Umbilical cord (tissue), 2 donors: ENCODE measurements around the gene PYHIN1. TPM values are rescaled to one million over a fixed set of nuclear protein-coding genes. Genes with fewer than 3 reads are reported as not detected.

ENCODE experiments used
- DNase-seq: peaks from one replicate; pipeline ENCODE4 v3.0.0-alpha.2; 2015; ENCODE audit warnings: low spot score
- total RNA-seq: library from RNA; depleted of rRNA; stranded (reverse); fragments of >200 nt; gene quantifications from one replicate; pipeline ENCODE4 v1.2.3, GENCODE V29; 2014; ENCODE audit warnings: low replicate concordance; ENCODE audit not compliant: insufficient read depth

Gene PYHIN1
- total RNA-seq, 1 donor from 2014 or later, result 5.8 TPM

GRCh38 chr1:159014003-159014571 is 82.7 kb downstream of the PYHIN1 start:
- no peak for DNase-seq

DNA sequence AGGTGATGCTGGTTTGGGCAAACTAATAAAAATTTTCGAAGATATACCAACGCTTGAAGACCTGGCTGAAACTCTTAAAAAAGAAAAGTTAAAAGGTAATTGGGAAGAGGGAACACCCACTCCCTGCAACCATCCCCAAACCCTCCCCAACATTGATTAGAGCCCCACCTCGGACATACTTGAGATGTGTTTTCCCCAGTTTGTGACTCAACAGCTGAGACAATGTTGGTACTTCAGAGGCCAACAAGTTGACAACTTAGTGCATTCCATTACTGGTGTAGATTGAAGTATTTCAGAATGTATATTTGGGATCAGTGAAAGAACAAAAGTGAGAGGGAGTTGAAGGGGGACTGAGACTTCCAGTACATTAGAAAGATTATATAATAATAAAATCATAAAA is 83.5 kb downstream of the PYHIN1 start:
- DNase-seq, result no peak

DNA sequence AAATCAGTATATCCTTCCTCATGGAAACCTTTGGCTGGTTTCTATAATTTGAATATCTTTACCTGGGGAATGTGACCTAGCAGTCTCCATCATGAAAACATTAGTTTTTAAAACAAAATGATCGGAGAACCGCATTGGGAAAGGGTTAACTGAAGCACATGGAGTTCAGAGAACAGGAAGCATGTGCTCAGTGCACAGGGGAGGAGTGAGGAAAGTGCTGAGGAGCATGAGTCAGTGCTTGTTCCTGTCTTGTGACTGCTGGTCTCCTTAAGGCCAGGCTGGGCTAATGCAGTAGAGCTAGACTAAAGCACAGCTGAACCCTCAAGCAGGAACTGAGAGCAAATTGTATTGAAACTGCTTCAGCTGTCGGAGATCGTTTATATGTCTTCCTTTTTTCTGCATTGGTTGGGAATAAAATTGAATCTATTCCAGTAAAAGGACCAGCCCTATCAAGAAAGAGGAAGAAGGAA is 84.1 kb downstream of the PYHIN1 start:
- peak; percentile 55 for DNase-seq

DNA sequence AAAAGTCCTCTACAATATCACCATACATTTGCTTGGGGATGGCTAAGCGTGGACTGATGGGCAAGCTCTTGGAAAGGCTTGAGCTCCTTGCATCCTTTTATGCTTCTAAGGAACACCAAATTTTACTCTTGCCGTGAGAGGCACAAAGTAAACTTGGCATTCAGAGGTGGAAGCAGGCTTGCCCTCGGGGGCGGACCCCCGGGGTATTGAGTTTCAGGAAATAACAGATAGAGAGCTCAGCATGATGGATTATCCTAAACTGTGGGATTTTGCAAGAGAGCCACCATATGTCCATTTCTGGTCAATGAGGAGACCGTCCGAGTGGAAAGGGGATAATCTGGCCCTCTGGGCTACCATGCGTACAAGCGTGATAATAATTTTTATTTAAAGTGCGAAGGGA is 92.4 kb downstream of the PYHIN1 start:
- no peak for DNase-seq

DNA sequence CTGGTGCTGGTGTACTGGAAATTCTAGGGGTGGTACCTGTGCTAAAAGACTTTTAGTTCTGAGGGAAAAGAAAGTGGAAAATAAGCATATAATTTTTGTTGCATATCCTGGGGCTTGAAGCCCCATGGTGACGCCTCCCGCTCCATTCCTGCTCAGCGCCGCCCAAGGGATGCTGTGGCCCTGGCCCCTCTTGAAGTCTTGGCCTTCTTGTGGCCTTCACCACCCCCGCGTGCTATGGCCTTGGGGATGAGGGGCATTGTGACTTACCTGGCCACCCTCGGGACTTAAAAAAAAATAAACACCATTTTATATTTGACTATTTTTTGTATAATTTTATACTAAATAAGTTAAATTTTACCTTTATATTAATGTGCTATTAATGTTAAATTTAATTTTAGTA is 93.7 kb downstream of the PYHIN1 start:
- no peak for DNase-seq

Other genes starting within 250 kb of the PYHIN1 start
- 3.9 TPM for gene SPTA1, start 244.8 kb upstream of the PYHIN1 start, total RNA-seq
- gene OR6K2, start 230.9 kb upstream of the PYHIN1 start, total RNA-seq, result 9.1 TPM
- 6.3 TPM for gene OR6K3, start 210.8 kb upstream of the PYHIN1 start, total RNA-seq
- gene OR6K6, start 176.8 kb upstream of the PYHIN1 start, total RNA-seq, result 10.1 TPM
- gene OR6N1, start 159.4 kb upstream of the PYHIN1 start, total RNA-seq, result 2.2 TPM
- gene OR6N2, start 150.3 kb upstream of the PYHIN1 start, total RNA-seq, result 6.3 TPM
- gene MNDA, start 100.2 kb upstream of the PYHIN1 start, total RNA-seq, result 15.9 TPM
- 24.8 TPM for gene IFI16, start 78.4 kb downstream of the PYHIN1 start, total RNA-seq
- gene AIM2, start 145.2 kb downstream of the PYHIN1 start, total RNA-seq, result 4.3 TPM
- 16.1 TPM for gene CADM3, start 240.1 kb downstream of the PYHIN1 start, total RNA-seq